Activated CD8-positive, alpha-beta memory T cell treated with anti-CD3 and anti-CD28 coated beads, Interleukin-2, amount 50 U/mL, for 24 hours (primary cell): ENCODE results near the gene UBP1.
"Not testable (repeated sequence)": the region's sequence is repeated elsewhere in the genome, so short reads cannot be mapped to it uniquely, and the experiment has no call there.

Experiments used
- DNase-seq: peaks from one replicate; pipeline ENCODE4 v3.0.0-alpha.2; 2020; ENCODE audit errors: extremely low read depth

Gene UBP1, protein sequence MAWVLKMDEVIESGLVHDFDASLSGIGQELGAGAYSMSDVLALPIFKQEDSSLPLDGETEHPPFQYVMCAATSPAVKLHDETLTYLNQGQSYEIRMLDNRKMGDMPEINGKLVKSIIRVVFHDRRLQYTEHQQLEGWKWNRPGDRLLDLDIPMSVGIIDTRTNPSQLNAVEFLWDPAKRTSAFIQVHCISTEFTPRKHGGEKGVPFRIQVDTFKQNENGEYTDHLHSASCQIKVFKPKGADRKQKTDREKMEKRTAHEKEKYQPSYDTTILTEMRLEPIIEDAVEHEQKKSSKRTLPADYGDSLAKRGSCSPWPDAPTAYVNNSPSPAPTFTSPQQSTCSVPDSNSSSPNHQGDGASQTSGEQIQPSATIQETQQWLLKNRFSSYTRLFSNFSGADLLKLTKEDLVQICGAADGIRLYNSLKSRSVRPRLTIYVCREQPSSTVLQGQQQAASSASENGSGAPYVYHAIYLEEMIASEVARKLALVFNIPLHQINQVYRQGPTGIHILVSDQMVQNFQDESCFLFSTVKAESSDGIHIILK

DNA sequence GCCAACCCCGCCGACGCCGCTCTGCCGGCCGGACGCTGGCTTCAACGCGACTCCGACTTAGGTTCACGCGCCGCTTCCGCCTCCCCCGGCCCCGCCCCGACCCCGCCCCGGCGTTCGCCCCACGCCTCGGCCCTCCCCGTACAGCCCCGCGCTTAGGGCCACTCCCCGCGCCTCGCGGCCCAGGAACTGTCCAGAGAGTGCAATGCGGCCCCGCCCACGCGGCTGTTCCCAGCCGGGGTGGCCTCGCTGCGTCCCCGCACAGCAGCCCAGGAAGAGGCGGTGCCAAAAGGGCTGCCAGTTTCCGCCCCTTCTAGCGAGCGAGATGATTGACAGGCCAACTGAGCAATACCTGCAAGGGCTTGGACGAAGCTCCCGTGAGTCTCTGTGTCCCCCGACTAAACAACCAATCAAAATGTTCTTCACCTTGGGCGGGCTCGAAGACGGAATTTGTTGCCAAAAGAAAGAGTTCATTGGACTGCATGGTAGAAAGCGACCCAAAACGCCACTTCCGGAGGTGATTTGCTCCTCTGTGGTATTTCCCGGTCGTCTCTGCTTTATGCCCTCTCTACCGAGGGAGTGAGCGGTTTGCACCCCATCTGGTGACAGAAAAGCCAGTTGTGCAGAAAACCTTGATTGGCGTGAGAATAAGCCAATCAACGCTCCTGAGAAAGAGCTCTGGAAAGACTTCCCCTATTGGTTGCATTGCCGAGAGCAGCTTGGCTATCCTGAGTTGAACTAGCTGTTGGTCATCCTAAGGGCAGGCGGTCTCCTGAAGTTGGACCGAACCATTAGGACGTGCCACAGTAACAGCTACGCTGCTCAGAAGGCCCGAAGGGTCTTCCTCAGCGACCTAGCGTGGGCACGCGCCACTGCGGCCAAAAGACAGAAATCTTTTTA, at the start of gene UBP1:
Gene UBP1, minus strand, starts transcription at position 78 of the 897 bp plus-strand sequence. CDS start 557 bp downstream, outside the sequence.
- DNase-seq: peak; percentile 96

DNA sequence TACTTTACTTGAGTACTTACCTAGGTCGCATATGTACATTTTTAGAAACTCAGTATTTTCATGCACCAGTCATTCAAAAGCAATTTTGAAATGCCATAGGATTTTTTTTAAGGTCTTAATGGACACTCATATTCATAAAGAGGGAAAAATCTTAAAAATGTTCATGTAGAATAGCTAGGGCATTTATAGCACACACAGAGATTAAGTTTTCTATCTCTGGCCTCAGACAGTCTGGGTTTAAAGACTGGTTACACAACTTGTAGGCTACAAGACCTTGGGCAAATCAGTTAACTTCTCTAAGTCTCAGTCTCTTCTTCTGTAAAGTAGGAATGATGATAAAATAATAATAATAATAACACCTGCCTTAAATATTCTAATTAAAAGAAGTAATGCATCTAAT, 48.5 kb upstream of the UBP1 start:
- no peak for DNase-seq

DNA sequence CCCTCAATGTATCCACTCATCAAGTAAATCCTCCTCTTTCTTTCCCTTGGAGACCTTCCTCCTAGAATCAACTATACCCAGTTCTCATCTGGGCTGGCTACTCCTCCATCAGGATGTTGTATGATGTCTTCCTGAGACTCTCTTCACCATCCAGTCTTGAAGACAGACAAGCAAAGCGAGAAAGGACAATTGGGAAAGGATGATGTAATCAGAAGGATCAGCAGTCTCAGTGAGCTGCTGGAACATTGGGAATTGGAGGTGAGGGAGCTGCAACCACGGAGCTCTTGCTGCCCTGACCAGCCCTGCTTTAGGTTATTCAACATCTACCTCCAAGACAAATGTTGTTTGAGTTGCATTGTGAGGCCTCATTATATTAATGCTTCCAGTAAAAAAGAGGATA, 48.0 kb upstream of the UBP1 start:
- DNase-seq: no peak

DNA sequence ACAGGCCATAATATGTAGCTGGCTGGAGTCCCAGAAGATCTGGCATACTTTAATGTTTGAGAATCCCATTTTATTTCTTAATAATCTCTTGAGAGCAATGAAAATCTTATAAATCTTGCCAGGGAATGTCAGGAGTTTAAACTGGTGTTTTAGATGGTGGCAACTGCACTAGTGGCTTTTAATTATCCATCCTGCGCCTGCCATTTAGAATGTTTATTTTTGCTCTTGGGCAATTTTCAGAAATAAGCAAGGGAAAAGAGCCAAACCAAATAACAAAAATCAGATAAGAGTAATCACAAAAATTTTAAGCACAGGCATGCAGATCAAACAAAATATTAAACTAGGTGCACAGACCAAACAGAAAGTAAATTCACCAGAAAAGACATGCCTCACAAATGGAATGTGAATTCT, 41.9 kb upstream of the UBP1 start:
- no peak for DNase-seq

DNA sequence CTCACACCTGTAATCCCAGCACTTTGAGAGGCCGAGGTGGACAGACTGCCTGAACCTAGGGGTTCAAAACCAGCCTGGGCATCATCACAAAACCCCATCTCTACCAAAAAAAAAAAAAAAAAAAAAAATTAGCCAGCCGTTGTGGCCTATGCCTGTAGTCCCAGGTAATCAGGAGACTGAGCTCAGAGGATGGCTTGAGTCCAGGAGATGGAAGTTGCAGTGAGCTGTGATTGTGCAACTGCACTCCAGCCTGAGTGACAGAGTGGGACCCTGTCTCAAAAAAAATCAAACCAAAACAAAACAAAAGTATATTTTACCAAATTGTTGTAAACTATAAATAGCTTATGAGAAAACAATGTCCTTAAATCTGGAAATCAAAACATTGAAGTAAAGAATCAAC, 34.7 kb upstream of the UBP1 start:
- DNase-seq: no peak

DNA sequence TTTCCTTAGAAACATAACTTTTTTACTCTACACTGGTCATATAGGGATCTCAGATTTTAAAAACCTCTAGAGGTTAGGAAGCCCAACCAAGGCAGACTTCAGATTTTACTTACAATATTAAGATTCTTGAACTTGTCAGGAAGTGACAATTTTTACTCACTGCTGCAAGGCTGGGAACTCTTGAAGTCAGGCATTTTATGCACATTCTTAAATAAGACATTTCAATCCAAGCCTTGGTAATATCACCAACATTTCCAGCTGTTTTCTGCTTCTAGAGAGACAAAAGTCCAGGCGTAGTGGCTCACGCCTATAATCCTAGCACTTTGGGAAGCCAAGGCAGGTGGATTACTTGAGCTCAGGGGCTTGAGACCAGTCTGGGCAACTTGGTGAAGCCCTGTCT, 33.6 kb upstream of the UBP1 start:
- no peak for DNase-seq

DNA sequence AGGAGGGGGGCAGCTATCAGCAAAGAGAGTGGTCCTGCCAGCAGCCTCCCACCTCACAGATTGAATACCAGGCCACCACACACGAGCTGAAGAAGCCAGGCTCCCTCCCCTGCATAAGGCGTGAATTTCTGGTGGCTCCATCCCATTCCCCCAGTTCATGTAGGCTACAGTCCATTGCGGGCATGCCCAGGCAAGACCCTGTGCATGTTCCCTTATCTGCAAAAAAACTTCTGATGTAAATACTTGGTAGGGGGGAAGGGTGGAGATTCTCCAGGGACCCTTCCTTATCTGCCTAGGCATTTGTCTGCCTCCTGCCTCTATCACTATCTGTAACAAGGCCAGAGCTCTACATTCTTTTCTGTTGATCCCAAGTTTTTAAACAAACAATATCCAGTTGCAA, 27.6 kb upstream of the UBP1 start:
- DNase-seq: no peak

DNA sequence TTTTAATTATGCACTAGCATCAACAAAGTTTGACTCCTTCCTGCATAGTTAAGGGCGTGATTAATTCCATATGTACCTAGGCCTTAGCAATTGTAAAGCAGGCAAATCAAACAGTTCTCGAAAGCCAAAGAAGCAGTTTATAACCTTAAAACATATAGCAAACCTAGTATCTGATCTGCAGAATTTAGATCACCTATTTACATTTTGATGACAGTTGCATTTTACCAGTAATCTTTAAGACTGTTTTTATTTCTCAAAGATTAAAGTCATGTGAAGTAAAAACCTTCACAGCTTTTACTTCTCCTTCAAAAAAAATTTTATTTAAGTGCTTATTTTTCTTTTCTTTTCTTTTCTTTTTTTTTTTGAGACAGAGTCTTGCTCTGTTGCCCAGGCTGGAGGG, 20.9 kb upstream of the UBP1 start:
- no peak for DNase-seq

DNA sequence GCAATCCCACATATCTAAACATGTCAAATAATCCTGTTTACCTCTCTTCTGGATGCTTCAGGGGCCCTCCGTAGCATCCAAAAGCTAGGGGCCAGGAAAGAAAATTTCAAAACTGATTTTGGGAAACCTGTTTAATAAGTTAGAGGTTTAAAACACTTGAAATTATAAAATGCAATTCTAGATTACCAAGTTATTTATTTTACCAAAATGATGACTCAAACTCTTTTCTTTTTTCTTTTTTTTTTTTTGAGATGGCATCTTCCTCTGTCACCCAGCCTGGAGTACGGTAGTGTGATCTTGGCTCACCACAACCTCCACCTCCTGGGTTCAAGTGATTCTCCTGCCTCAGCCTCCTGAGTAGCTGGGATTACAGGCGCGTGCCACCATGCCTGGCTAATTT, 19.4 kb upstream of the UBP1 start:
- not testable (repeated sequence) for DNase-seq

DNA sequence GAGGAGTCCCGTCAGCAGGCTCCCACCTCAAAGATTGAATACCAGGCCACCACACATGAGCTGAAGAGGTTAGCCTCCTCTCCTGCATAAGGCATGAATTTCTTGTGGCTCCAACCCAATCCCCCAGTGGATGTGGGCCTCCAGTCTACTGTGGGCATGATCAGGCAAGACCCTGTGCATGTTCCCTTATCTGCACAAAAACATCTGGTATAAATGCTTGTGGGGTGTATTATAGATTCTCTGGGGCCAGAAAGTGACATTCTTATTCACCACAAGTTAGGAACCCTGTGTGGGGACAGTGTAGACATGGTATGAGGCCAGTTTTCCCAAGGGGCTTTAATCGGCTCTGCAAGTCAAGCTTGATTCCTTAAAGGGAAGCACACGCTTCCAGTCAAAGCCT, 18.2 kb upstream of the UBP1 start:
- no peak for DNase-seq

DNA sequence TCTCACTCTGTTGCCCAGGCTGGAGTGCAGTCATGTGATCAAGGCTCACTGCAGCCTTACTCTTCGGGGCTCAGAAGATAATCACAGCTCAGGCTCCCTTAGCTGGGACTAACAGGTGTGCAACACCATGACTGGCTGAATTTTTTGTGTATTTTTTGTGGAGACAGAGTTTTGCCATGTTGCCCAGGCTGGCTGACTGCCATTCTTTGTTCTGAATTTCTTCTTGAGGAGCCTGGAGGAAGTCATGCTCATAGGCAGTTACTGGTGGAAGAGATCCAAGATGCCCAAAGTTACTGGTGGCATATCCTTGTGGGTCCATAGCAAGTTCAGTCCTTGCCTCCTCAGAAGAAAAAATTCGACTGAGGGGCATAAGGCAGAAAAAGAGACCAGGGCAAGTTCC, 16.6 kb upstream of the UBP1 start:
- DNase-seq: no peak

DNA sequence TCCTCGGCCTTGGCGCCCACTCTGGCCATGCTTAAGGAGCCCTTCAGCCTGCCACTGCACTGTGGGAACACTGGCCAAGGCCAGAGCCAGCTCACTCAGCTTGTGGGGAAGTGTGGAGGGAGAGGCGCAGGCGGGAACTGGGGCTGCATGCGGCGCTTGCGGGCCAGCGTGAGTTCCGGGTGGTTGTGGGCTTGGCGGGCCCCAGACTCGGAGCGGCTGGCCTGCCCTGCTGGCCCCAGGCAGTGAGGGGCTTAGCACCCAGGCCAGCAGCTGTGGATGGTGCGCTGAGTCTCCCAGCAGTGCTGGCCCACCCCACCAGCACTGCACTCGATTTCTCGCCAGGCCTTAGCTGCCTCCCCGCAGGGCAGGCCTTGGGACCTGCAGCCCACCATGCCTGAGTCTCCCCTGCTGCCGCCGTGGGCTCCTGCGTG, 13.1 kb upstream of the UBP1 start:
- DNase-seq: no peak

DNA sequence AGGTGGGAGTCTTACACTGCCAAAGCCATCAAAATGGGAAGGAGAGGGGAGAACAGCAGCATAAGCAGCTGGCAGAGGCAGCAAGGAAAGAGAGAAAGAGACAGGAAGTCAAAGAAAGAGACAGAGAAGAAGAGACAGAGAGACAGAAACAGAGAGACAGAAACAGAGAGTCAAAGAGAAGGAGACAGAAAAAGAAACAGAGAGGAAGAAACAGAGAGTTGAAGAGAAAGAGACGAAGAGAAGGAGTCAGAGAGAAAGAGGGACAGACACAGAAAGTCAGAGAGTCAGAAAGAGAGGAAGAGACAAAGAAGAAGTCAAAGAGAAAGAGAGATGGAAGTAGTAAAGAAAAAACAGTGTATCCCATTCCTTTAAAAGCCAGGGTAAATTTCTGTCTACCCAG, 11.8 kb upstream of the UBP1 start:
- DNase-seq: not testable (repeated sequence)

DNA sequence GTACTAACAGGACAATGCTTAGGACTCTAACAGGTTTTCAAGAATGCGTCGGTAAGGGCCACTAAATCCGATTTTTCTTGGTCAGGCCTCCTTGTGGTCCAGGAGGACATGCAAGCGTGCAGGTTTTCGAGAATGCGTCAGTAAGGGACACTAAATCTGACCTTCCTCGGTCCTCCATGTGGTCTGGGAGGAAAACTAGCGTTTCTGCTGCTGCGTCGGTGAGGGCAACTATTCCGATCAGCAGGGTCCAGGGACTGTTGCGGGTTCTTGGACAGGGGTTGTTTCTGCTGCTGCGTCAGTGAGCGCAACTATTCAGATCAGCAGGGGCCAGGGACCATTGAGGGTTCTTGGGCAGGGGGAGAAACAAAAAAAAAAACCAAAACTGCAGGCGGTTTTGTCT, 7.8 kb upstream of the UBP1 start:
- no peak for DNase-seq

DNA sequence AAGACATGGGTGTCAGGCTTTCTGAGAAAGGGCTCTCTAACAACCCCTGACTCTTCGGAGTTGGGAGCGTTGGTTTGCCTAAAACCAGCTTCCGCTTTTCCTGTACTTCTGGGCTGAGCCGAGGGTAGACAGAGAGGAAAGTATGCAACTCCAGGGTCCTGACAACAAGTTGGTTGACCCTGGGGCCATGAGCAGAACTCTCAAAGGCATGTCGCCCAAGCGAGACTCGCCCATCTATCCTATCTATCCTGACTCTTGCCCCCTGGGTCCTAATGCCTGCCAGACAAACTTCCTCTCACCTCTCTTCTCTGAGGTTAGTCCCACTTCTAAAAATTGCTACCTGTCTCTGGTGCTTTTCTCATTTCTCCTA, 7.0 kb upstream of the UBP1 start:
- DNase-seq: not testable (repeated sequence)

DNA sequence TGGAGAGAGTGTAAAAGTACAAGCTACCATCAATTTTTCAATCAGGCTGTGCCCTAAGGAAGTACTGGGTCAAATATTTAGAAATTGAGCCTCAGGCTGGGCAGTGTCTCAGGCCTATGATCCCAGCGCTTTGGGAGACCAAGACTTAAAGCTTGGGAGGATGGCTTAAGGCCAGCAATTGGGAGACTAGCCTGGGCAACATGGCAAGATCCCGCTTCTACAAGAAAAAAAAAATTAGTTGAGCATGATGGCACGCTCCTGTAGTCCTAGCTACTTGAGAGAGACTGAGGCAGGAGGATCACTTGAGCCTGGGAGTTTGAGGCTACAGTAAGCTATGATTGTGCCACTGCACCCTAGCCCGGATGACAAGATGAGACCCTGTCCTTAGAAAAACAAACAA, 2.0 kb upstream of the UBP1 start:
- DNase-seq: no peak

DNA sequence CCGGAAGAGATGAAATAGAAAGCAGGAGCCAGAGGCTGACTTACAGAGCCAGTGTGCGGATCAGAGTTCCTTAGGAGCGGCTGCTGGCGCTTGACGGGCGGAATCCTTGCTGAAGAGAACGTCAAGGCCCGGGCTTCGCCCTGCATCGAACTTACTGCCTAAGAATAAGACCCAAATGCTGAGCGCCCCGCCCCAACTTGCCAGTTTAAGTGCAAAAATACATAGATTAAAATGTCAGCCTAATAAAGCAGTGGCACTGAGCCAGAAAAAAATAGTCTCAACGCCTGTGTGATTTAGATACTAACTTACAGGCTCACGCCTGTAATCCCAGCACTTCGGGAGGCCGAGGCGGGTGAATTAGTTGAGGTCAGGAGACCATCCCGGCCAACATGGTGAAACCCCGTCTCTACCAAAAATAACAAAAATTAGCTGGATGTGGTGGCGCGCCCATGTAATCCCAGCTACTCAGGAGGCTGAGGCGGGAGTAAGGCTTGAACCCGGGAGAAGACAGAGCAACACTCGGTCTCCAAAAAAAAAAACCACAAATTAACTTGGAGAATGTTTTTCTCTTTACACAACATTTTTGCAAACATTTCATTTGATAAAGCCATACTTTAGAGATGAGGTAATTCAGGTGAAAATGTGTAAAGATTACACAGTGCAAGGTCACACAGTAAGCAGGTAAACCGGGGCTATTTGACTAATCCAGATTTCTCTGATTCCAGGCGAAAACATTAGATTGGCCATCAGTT, 1.2 kb upstream of the UBP1 start:
- no peak for DNase-seq

DNA sequence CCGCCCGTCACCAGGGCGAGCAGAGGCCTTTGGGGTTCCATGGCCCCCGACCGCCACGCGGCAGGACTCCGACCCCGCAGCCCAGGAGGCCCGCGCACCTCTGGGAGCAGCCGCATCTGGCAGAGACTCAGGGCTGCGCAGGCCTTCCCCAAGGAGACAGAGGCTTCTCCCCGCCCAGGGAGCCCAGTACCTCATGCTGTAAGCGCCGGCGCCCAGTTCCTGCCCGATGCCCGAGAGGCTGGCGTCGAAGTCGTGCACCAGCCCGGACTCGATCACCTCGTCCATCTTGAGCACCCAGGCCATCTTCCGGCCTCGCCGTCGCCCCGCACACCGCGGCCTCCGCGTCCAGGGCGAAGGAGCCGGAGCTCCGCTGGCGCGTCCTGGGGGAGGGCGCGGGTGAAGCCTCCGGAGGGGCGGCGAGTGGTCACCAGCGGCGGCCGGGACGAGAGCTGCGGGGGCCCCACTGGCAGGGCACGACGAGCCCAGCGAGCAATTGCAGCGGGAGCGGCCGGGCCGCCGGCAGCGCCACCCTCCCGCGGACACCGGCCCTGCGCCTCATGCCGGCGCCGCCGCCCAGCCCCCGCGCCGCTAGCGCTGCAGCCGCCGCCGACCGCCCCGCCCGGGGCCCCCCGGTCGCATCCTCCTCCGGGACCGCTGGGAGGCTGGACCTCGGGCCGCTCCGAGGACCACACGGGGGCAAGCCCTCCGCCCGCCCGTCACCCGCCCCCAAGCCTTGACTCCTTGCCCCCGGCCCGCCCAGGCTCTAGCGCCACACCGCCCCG, 468 bp downstream of the UBP1 start:
- no peak for DNase-seq

DNA sequence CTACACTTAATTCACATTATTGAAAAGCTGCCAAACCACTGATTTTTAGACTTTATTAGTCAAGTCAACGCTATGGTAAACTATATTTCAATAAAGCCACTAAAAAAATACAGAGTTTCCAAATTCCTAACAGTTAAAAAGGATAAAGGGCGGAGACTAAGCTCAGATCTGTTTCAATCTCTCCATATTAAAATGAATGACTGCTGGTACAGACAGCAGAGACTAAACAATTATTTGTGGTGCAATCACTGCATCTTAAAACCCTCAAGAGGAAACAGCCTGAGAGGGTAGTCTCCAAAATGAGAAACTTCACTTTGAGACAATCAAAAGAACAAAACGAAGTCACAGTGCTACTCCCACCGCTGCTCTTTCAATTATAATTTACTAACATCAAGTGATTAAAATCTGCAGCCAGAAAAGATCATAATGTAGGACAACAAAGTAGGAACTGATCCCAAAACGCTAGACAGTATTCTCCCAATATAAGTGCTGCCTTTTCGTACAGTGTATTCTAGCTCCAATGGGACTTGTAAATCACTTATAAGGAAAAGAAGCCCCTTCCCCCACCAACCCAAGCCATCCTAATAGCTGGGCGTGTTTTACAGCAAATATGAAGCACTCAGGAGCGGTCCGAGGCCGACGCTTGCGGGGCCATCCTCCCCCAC, 1.2 kb downstream of the UBP1 start:
- DNase-seq: no peak

DNA sequence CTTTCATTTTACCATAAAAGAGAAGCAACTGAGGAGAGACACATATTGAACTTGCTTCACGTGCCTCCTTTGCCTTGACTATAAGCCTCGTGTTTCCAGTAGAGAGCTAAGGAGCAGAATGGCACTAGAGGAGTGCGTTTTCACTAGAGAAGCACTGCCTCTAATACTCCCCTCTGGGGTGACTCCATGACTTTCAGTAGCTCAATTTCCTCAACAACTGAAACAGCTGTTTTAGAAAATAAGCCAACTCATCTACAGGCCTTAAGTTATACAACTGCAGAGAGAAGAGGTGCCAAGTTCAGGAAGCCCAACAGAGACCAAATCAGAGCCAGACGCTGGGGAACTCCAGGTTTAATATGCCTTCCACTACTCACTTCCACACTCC, 1.9 kb downstream of the UBP1 start:
- DNase-seq: no peak
